Measurements from ENCODE around the gene TMPRSS6.

Gene TMPRSS6

DNA sequence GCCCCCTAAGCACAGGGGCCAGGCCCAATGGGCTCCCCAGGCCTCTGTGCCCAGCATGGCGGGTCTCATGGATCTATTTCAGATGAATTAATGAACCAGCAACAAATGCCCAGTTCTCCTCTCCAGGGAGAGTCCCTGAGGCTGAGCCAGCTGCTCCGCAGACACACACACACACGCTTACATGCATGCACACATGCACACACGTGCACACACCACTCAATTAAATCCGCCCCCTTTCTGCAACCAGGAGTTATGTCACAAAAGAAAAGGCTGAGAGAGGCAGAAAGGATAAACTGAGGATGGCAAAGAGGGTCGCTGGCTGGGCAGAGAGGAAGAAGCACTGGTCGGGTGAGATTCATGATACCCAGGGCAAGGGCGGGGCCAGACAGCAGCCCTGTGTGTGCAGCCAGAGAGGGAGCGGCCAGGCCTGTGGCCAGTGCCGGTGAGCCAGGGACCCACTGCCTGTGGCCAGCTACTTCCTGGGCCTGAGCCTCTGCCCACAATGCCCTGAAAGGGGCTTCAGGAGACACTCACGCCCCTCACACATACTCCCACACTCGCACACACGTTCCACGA lies 20.4 kb upstream of the TMPRSS6 start:
- peaks cover 12% of the 10 kb centered on the region for H3K4me1 Mint-ChIP-seq
- TF ChIP-seq, protein P1, sequence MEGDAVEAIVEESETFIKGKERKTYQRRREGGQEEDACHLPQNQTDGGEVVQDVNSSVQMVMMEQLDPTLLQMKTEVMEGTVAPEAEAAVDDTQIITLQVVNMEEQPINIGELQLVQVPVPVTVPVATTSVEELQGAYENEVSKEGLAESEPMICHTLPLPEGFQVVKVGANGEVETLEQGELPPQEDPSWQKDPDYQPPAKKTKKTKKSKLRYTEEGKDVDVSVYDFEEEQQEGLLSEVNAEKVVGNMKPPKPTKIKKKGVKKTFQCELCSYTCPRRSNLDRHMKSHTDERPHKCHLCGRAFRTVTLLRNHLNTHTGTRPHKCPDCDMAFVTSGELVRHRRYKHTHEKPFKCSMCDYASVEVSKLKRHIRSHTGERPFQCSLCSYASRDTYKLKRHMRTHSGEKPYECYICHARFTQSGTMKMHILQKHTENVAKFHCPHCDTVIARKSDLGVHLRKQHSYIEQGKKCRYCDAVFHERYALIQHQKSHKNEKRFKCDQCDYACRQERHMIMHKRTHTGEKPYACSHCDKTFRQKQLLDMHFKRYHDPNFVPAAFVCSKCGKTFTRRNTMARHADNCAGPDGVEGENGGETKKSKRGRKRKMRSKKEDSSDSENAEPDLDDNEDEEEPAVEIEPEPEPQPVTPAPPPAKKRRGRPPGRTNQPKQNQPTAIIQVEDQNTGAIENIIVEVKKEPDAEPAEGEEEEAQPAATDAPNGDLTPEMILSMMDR (IDR thresholded peaks at IDR 0.05; ENCODE audit: unreplicated experiment in 3 of 3): no peak
- H3K4me3 Mint-ChIP-seq: no peak overlapping the region
- H3K36me3 Mint-ChIP-seq (ENCODE audit: low read depth): no peaks in the 10 kb centered on the region
- peaks cover 15% of the 10 kb centered on the region for H3K27me3 Mint-ChIP-seq (ENCODE audit: low read depth)
- no peak overlapping the region for H3K27ac Mint-ChIP-seq
- H3K9me3 Mint-ChIP-seq: no peaks in the 10 kb centered on the region

DNA sequence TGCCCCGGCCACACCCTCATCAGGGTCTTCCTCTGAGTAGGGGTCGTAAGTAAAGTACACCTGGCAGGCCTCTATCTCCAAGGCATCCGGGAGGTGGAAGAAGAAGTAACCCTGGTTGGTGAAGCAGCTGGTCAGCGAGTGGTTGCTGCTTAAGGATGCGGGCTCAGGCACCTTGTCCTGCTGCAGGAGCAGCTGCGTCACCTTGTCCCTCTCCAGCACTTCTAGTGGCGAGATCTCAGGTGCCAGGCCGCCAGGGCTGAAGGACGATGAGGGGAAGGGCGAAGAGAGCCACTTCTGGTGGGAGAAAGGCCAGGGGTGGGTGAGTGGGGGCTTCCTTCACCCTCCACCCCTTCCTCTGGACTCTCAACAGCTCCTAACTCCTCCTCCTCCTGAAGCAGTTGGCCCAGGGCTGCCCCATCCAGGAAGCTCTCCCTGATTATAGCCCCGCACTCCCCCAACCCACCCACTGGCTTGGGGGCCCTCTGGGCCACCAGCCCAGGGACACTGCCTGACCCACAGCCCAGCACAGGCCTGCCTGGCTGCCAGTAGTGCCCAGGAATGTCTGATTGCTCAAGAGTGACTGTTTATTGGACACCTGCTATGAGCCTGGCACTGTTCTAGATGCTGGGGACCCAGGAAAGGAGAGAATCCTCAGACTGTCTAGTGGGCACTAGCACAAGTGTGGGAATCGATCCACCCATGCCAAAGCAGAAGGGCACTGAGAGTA lies 19.2 kb upstream of the TMPRSS6 start:
- TF ChIP-seq, protein P1 (IDR thresholded peaks at IDR 0.05; ENCODE audit: unreplicated experiment in 3 of 3): no peak
- no peaks in the 10 kb centered on the region for H3K36me3 Mint-ChIP-seq (ENCODE audit: low read depth)
- H3K4me1 Mint-ChIP-seq: peaks cover 12% of the 10 kb centered on the region
- H3K9me3 Mint-ChIP-seq: no peaks in the 10 kb centered on the region
- peaks cover 20% of the 10 kb centered on the region for H3K27me3 Mint-ChIP-seq (ENCODE audit: low read depth)
- no peak overlapping the region for H3K4me3 Mint-ChIP-seq
- H3K27ac Mint-ChIP-seq: no peak overlapping the region

GRCh38 chr22:37127350-37127878 lies 17.9 kb upstream of the TMPRSS6 start:
- TF ChIP-seq, protein P1 (IDR thresholded peaks at IDR 0.05; ENCODE audit: unreplicated experiment in 3 of 3): no peak

GRCh38 chr22:37126882-37127281 lies 17.4 kb upstream of the TMPRSS6 start:
- TF ChIP-seq, protein P1 (IDR thresholded peaks at IDR 0.05; ENCODE audit: unreplicated experiment in 3 of 3): peak in 1 of 3 experiments; percentile 22
- peaks cover 12% of the 10 kb centered on the region for H3K4me1 Mint-ChIP-seq
- no peak overlapping the region for H3K4me3 Mint-ChIP-seq
- H3K9me3 Mint-ChIP-seq: no peaks in the 10 kb centered on the region
- peaks cover 30% of the 10 kb centered on the region for H3K27me3 Mint-ChIP-seq (ENCODE audit: low read depth)
- no peaks in the 10 kb centered on the region for H3K36me3 Mint-ChIP-seq (ENCODE audit: low read depth)
- no peak overlapping the region for H3K27ac Mint-ChIP-seq

More at GRCh38 chr22:37127350-37127878, 17.9 kb upstream of the TMPRSS6 start:
- Mint-ChIP-seq H3K36me3 (ENCODE audit: low read depth) (no peaks in the 10 kb centered on the region), H3K4me1 (peaks cover 12% of the 10 kb centered on the region), H3K27me3 (ENCODE audit: low read depth) (peaks cover 30% of the 10 kb centered on the region), H3K4me3 (no peak overlapping the region), H3K27ac (peak overlapping the region in 1 of 3 experiments; percentile 29), H3K9me3 (no peaks in the 10 kb centered on the region)

DNA sequence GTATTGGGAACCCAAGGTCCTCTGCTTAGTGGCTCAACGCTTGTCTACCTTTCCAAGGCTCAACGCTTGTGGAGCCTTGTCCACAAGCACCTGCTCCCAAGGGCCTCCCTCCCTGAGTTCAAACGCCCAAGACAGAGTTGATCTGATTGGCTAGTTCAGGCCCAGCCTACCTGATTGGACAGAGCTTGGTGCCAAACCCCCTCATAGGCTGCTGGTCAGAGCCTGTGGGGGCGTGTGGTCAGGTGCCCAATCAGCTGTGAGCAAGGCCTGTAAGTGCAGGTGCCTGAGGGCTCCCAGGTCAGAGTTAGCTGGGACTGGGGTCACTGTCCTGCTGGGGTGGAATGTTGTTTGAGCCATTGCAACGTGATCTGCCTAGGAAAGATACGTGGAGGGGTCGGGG lies 16.9 kb upstream of the TMPRSS6 start:
- Mint-ChIP-seq H3K36me3 (ENCODE audit: low read depth) (no peaks in the 10 kb centered on the region), H3K27me3 (ENCODE audit: low read depth) (peaks cover 30% of the 10 kb centered on the region), H3K27ac (no peak overlapping the region), H3K9me3 (no peaks in the 10 kb centered on the region), H3K4me3 (no peak overlapping the region), H3K4me1 (peaks cover 10% of the 10 kb centered on the region)
- TF ChIP-seq, protein P1 (IDR thresholded peaks at IDR 0.05; ENCODE audit: unreplicated experiment in 3 of 3): no peak
